Activated B cell treated with CpG ODN at 0.5 μM for 24 hours (primary cell): ENCODE measurements around the gene B4GALNT4. TPM values are rescaled to one million over a fixed set of nuclear protein-coding genes. Genes with fewer than 3 reads are reported as not detected.

Experiments used
- ATAC-seq: fragments of 200-7000 bp; cut with Tn5 transposase; one replicate; pipeline ENCODE4 v1.10.0; 2021; ENCODE audit warnings: low read depth, mild to moderate bottlenecking, moderate library complexity
- CTCF ChIA-PET: fragments of 350-600 bp; sonication (Branson Sonifier 250); formaldehyde crosslinking; loops from one replicate; lab custom pipeline; 2021; ENCODE audit warnings: antibody characterized with exemption; lab: Charles Lee
- POLR2A ChIA-PET: fragments of 350-600 bp; sonication (Branson Sonifier 250); formaldehyde crosslinking; loops from one replicate; lab custom pipeline; 2021; ENCODE audit warnings: antibody characterized with exemption; lab: Charles Lee
- DNase-seq: peaks from one replicate; pipeline ENCODE4 v3.0.0; 2022
- H3K27ac Mint-ChIP-seq: one replicate; pipeline ENCODE4 v1.8.0; 2020; ENCODE audit warnings: mixed read lengths
- H3K27me3 Mint-ChIP-seq: one replicate; pipeline ENCODE4 v1.8.0; 2021; ENCODE audit warnings: mixed read lengths
- H3K36me3 Mint-ChIP-seq: one replicate; pipeline ENCODE4 v1.8.0; 2021; ENCODE audit warnings: low read depth, mixed read lengths
- H3K4me1 Mint-ChIP-seq: one replicate; pipeline ENCODE4 v1.8.0; 2021; ENCODE audit warnings: mixed read lengths
- H3K4me3 Mint-ChIP-seq: one replicate; pipeline ENCODE4 v1.8.0; 2020; ENCODE audit warnings: mild to moderate bottlenecking, mixed read lengths
- H3K9me3 Mint-ChIP-seq: one replicate; pipeline ENCODE4 v1.8.0; 2020; ENCODE audit warnings: mixed read lengths
- intact Hi-C: fragments of 100-400 bp; cut with micrococcal nuclease; formaldehyde crosslinking; loops from one replicate; pipeline ENCODE4 v1.15.1; 2024
- total RNA-seq: library from RNA; stranded (reverse); gene quantifications from 2 replicates; pipeline ENCODE4 v1.2.3, GENCODE V29; 2022
- TF ChIP-seq, protein P1 (sequence below): fragments of 200-600 bp; IDR thresholded peaks from one replicate; pipeline ENCODE4 v1.8.0; 2022; ENCODE audit warnings: antibody characterized with exemption, mild to moderate bottlenecking

B4GALNT4 gene
- total RNA-seq, 1 donor from 2014 or later = not detected

DNA sequence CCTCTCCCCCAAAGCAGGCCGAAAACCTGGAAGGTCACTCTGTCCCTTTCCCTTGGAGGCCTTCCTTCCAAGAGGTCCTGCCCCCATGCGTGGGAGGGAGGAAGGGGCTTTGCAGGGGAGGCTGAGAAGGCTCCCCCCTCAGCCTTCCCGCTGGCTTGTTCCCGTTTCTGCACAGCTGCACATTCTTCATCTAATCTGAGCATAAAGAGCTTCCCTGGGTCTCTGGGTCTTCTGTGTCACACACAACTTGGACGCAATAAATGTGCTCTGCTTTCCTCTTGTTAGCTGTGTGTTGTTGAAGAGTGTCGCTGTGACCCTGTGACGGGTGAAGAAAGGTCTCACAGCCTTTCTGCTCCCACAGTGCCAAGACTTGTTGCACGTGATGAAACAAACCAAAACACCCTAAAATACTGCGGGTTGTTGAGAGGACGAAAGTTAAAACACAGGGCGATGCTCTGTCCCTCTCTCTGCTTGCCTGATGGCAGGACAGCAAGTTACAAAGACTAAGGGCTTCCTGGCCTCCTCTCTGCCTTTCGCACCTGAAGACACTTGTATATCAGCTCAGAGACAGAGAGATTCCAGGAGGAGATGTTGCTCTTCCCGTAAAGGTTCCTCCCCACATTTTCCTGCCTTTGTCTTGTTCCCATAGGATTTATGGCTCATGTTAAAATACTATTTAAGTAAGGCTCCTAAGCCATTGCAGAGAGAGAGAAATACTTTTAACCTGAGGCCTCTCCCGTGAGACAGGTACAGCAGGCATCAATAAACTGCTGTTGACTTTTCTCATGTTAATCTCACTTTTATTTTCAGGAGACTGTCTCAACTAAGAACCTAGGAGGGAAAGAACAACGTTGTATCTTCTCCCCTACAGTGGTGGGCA is 33.3 kb upstream of the B4GALNT4 start:
- Mint-ChIP-seq H3K36me3 (no peaks in the 10 kb centered on the region), H3K27me3 (no peaks in the 10 kb centered on the region), H3K4me3 (no peak overlapping the region), H3K4me1 (peaks cover 25% of the 10 kb centered on the region), H3K9me3 (no peaks in the 10 kb centered on the region), H3K27ac (no peak overlapping the region)
- DNase-seq (no peak), ATAC-seq (no peak)
- TF ChIP-seq, protein P1, sequence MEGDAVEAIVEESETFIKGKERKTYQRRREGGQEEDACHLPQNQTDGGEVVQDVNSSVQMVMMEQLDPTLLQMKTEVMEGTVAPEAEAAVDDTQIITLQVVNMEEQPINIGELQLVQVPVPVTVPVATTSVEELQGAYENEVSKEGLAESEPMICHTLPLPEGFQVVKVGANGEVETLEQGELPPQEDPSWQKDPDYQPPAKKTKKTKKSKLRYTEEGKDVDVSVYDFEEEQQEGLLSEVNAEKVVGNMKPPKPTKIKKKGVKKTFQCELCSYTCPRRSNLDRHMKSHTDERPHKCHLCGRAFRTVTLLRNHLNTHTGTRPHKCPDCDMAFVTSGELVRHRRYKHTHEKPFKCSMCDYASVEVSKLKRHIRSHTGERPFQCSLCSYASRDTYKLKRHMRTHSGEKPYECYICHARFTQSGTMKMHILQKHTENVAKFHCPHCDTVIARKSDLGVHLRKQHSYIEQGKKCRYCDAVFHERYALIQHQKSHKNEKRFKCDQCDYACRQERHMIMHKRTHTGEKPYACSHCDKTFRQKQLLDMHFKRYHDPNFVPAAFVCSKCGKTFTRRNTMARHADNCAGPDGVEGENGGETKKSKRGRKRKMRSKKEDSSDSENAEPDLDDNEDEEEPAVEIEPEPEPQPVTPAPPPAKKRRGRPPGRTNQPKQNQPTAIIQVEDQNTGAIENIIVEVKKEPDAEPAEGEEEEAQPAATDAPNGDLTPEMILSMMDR = no peak
- ChIA-PET CTCF (no interaction called here), POLR2A (interaction anchor here (0.6 kb wide), 1 partner anchor 19 kb away, joined by 4 read pairs; no protein-coding TSS in a partner anchor)
- intact Hi-C loops = no loop called here

DNA sequence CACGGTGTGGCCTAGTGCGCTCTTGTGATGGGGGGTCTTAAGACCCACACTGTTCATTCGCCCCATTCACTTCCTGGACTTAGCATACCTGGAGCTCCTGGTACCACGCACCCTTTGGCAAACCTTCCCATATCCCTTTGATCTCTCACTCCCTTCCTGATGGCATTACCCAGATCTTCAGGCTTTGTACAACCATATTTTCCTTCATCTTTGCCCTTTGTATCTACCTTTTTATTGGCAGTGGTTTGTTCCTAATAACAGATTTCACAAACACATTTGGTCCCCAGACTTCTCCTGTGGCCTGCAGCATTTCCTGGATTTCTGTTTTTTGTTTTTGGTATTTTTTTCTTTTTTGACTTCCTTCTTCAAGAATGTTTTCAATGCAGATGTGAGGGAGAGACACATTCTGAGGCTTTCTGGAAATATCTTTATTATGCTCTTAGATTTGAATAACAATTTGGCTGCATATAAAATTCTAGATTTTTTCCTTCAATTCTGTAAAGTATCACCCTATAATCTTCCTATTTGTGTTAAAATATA is 32.6 kb upstream of the B4GALNT4 start:
- no peak for ATAC-seq
- H3K9me3 Mint-ChIP-seq = no peaks in the 10 kb centered on the region
- H3K36me3 Mint-ChIP-seq = peaks cover 1% of the 10 kb centered on the region
- no peak overlapping the region for H3K4me3 Mint-ChIP-seq
- DNase-seq = no peak
- TF ChIP-seq, protein P1 = no peak
- ChIA-PET CTCF (no interaction called here), POLR2A (interaction anchor here (0.6 kb wide), 1 partner anchor 18 kb away, joined by 4 read pairs; no protein-coding TSS in a partner anchor)
- H3K27me3 Mint-ChIP-seq = no peaks in the 10 kb centered on the region
- H3K4me1 Mint-ChIP-seq = peaks cover 25% of the 10 kb centered on the region
- H3K27ac Mint-ChIP-seq = no peak overlapping the region
- intact Hi-C loops = no loop called here

DNA sequence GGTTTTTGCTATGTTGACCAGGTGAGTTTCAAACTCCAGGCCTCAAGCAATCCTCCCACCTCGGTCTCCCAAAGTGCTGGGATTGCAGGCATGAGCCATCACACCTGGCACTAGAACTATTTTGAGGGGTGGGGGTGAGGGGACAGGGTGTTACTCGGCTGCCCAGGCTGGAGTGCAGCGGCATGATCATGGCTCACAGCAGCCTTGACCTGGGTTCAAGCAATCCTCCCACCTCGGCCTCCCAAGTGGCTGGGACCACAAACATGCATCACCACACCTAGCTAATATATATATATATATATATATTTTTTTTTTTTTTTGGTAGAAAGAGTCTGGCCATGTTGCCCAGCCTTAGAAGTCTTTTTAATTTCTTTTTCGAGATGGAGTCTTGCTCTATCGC is 31.6 kb upstream of the B4GALNT4 start:
- no peak overlapping the region for H3K27ac Mint-ChIP-seq
- TF ChIP-seq, protein P1 = no peak
- H3K4me1 Mint-ChIP-seq = peaks cover 29% of the 10 kb centered on the region
- no peak for ATAC-seq
- H3K9me3 Mint-ChIP-seq = no peaks in the 10 kb centered on the region
- peaks cover 1% of the 10 kb centered on the region for H3K36me3 Mint-ChIP-seq
- ChIA-PET POLR2A (interaction anchor here (1.0 kb wide), 1 partner anchor 11 kb away, joined by 3 read pairs; no protein-coding TSS in a partner anchor), CTCF (no interaction called here)
- H3K4me3 Mint-ChIP-seq = no peak overlapping the region
- intact Hi-C loops = no loop called here
- no peak for DNase-seq
- no peaks in the 10 kb centered on the region for H3K27me3 Mint-ChIP-seq

DNA sequence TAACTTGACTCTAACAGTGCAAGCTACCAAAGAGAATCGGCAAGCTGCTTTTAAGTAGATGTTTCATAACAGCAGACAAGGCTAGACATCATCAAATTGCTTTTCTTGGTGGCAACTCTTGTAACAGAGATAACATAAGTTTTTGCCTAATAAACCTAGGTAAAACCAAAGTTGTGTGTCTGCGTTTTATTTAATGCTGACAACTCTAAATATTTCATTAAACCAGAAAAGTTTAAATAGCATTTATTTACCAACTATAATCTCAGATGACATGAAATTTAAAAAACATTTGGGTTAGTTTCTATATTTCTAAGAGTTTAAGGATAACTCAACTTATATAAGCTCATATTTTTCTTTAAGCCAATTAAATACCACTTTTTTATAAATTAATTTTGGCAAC is 29.3 kb upstream of the B4GALNT4 start:
- DNase-seq = no peak
- no peaks in the 10 kb centered on the region for H3K27me3 Mint-ChIP-seq
- TF ChIP-seq, protein P1 = no peak
- peaks cover 29% of the 10 kb centered on the region for H3K4me1 Mint-ChIP-seq
- no peaks in the 10 kb centered on the region for H3K9me3 Mint-ChIP-seq
- intact Hi-C loops = no loop called here
- ATAC-seq = no peak
- CTCF ChIA-PET = interaction anchor here (0.6 kb wide), 1 partner anchor 14 kb away, joined by 4 read pairs; no protein-coding TSS in a partner anchor
- peaks cover 1% of the 10 kb centered on the region for H3K36me3 Mint-ChIP-seq
- H3K27ac Mint-ChIP-seq = no peak overlapping the region
- POLR2A ChIA-PET = interaction anchor here (0.6 to 0.9 kb wide), 2 partner anchors 11 to 16 kb away, joined by 3 read pairs; no protein-coding TSS in a partner anchor
- H3K4me3 Mint-ChIP-seq = no peak overlapping the region
